H7 (cell line): ENCODE data around the gene MYF6. TPM values are rescaled to one million over a fixed set of nuclear protein-coding genes. Genes with fewer than 3 reads are reported as not detected.

Experiments
- DNase-seq: peaks from one replicate; pipeline ENCODE4 v3.0.0; 2012
- H3K27me3 ChIP-seq: 2 replicates; pipeline ENCODE4 v1.6.0; 2011; ENCODE audit warnings: mild to moderate bottlenecking, low read length; ENCODE audit not compliant: control insufficient read depth, insufficient read depth
- H3K36me3 ChIP-seq: replicated peaks from 2 replicates; pipeline ENCODE4 v1.5.1; 2011; ENCODE audit warnings: low read length; ENCODE audit not compliant: control insufficient read depth, insufficient read depth
- H3K4me3 ChIP-seq: 2 replicates; pipeline ENCODE4 v1.5.1; 2011; ENCODE audit warnings: low read depth, mild to moderate bottlenecking, control low read depth, low read length, moderate library complexity; ENCODE audit not compliant: insufficient read depth
- total RNA-seq: library from RNA; depleted of rRNA; stranded (reverse); fragments of >200 nt; shearing (Covaris generic); gene quantifications from 2 replicates; pipeline ENCODE4 v1.2.3, GENCODE V29; 2014

MYF6 gene
- total RNA-seq, 1 experiment from 2014 or later, result not detected

DNA sequence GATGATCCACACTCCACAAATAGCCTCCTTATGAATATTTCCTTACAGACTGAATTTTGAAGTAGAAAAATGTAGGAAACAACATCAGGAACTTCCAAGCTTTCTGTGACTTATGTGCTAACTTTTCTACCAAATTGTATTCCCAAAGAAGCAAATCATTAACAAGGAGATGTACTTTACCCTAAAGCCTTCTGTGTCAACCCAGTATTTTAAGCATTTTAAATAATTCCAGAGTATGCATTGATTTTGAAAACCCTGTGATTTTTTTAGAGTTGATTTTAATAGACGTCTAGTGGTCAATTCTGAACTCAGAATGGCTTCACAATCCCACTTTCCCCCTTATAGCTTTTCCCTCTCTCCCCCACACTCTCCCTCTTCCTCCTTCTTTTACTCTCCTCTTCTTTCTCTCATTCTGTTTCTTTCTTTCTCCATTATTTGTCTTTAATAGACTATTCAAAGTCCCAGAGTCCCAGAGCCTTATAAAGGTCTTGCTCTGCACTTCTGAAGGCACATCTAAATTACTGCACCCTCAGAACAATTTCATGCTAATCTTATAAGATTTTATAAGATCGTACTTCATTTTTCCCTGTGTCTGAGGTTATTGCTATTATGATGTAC, 10.1 kb upstream of the MYF6 start:
- no peak for DNase-seq
- Histone ChIP-seq H3K4me3 (no peak overlapping the region), H3K36me3 (no peaks in the 10 kb centered on the region), H3K27me3 (no peaks in the 10 kb centered on the region; the same call in 1 of the 2 replicates)

DNA sequence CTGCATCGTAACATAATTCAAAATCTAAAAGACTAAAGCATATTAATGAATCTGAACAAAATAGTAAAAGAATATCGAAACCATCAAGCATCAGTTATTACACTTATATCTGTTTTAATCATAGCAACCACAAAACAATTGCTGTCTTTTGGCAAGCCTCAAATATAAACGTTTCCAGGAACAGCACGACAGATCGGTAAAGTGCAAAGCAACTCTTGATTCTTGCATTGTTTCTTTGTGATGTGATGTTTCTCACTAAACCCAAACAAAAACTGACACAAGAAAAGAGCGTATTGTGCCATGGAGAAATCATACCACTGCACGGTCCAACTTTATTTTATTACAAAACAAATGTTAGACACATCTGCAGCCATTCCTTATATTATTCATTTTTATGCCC, 9.2 kb upstream of the MYF6 start:
- DNase-seq, result no peak
- H3K4me3 ChIP-seq, result no peak overlapping the region
- no peaks in the 10 kb centered on the region for H3K36me3 ChIP-seq
- no peaks in the 10 kb centered on the region; the same call in 1 of the 2 replicates for H3K27me3 ChIP-seq

DNA sequence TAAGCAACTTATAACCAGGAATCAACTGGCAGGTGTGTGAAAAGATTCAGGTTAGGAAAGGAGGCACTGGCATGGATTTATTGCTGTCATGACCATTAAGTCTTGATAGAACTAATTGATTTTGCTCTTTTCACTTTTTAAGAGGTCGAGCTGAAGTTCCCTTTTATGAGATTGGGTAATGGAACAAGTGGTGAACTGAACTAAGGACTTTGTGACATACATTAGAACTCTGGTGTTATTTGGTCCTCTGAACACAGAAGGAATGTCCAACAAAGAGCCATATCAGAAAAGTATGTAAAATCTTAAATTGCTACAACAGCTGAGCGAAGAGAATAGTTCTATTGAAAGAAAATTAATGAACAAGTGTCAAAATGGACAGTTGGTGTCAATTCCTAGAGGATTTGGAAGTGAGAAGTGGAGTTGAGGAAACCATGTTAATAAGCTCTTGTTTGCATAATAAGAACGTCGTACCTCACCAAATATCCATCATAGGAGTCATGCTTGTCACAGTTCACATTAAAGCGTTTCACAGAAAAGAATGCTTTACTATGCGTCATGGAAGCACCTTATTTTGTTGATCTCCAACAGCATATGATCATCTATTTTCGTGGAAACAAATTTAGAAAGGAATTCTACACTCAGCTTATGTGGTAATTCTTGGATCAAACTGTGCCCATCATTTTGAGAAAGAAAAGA, 8.4 kb upstream of the MYF6 start:
- Histone ChIP-seq H3K27me3 (peaks cover 7% of the 10 kb centered on the region; the same call in 1 of the 2 replicates), H3K36me3 (no peaks in the 10 kb centered on the region), H3K4me3 (no peak overlapping the region)
- DNase-seq, result no peak

DNA sequence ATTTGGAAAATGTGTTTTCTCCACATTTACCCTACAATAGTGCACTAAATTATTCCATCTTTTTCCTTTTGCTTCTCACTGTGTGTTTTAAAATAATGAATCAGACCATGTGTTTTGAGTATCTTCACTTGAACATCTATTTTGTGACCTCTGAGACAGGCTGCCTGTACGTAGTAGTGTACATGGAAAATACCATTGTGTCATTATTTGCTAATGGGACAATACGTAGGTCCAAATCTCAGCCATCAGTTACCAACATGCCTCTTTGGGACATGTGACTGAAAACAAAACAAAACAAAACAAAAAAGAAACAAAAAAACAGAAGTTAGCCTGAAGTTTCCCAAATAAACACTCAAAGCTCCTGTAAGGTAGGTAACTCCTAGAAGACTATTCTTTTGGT, 7.1 kb upstream of the MYF6 start:
- DNase-seq, result no peak
- H3K4me3 ChIP-seq, result no peak overlapping the region
- H3K27me3 ChIP-seq, result peaks cover 15% of the 10 kb centered on the region
- no peaks in the 10 kb centered on the region for H3K36me3 ChIP-seq

DNA sequence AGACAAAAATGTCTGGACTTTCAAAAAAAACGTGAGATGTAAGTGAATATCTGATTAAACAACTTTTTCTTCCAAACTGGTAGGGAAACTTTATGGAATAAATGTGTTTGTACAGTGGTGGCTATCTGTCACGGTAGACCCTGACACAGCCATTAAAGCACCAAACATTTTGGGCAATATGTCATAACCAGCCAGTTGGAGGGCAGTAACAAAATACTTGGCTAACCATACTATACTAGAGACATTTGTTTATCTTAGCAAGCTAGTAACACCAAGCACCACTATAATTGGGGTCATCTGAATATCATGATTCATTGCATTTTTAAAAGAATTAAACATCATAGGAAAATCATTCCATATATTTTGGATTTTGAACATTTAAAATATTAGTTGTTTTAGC, 6.0 kb upstream of the MYF6 start:
- Histone ChIP-seq H3K27me3 (peaks cover 25% of the 10 kb centered on the region), H3K36me3 (no peaks in the 10 kb centered on the region), H3K4me3 (no peak overlapping the region)
- DNase-seq, result no peak

DNA sequence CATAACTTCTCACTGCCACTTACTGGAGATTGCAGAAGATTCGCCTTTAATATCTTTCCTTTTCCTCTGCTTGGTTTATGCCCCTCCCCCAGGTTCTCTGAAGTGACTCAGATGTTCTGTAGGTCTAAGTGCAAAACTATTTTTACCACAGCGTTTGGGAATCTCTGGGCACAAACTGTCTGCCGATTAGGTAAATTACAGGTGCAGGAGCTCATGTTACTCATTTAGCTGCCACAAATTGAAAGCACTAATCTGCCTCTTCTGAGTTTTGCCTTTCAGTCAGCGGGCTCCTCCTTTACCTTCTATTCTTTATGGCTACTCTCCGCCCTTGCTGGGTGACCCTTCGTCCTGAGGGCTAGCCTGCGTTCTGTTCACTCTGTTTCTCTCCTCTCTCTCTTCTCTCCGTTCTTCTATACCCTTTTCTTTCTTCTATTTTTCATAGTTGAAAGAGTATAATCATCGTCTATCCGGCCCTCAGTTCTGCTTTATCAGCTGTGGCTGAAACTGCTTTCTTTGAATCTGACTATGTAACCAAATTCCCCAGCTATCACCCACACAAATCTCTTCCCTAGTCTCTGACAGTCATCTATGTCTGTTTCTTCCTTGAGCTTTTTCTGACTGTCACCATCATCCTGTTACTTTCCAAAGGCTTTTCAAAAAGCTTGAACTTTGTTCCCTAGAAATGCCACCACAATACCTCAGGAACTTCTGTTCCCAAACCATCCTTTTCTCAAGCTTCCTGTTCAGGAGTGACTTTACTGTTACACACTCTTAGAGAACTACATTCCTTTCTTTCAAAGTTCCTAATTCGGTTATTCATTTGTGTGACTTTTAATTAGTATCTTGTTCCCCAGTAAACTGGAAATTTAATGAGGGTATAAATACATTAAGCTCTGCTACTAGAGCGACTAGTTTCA, 4.3 kb upstream of the MYF6 start:
- Histone ChIP-seq H3K4me3 (no peak overlapping the region), H3K27me3 (peaks cover 43% of the 10 kb centered on the region), H3K36me3 (no peaks in the 10 kb centered on the region)
- DNase-seq, result no peak

DNA sequence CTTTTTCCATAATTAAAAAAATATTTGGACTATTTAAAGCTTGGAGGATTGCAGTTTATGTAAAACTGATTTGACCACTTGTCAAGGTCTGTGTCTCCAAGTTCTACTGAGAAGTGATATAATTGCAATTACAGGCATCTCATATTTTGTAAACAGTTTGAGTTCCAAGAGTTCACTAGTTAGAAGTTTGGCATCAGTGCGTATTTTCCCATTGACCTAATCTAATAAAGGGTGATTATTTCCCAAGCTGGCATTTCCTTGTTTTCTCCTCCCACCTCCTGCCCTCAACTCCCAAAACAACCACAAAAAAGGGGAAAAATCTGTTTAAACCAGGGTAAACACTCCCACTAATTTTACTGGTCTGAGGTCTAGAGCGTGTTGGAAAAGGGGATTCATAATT, 3.0 kb upstream of the MYF6 start:
- no peak for DNase-seq
- no peaks in the 10 kb centered on the region for H3K36me3 ChIP-seq
- H3K4me3 ChIP-seq, result no peak overlapping the region
- H3K27me3 ChIP-seq, result peaks cover 56% of the 10 kb centered on the region

DNA sequence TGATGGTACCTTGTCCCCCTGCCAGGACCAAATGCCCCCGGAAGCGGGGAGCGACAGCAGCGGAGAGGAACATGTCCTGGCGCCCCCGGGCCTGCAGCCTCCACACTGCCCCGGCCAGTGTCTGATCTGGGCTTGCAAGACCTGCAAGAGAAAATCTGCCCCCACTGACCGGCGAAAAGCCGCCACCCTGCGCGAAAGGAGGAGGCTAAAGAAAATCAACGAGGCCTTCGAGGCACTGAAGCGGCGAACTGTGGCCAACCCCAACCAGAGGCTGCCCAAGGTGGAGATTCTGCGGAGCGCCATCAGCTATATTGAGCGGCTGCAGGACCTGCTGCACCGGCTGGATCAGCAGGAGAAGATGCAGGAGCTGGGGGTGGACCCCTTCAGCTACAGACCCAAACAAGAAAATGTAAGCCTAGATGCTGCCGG, 410 bp downstream of the MYF6 start:
- Histone ChIP-seq H3K4me3 (peak overlapping the region; percentile 32; the same call in 1 of the 2 replicates), H3K36me3 (no peaks in the 10 kb centered on the region), H3K27me3 (peaks cover 86% of the 10 kb centered on the region)
- no peak for DNase-seq

DNA sequence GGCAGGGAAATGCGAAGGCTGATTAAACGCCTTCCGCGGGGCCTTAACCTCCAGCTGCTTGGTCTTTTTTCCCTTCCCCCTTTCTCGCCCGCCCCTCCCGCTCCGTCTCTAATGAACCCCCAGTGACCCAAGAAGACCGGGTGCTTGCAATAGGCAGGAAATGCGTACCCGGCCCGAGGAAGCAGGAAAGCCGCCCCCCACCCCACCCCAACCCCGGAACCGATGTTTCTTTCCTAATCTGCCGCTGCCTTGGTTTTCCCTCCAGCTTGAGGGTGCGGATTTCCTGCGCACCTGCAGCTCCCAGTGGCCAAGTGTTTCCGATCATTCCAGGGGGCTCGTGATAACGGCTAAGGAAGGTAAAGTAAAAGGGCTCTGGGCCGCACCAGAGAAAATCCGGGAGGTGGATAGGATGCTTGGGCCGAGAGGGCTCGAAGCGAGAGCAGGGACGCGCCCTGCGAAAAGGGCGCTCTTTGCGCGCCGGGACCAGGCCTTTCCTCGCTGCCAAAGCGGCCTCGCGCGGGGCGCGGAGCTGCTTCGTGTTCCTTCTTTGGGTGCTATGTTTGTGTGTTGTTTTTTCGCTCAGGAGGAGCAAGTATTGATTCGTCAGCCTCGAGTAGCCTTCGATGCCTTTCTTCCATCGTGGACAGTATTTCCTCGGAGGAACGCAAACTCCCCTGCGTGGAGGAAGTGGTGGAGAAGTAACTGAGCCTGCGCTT, 983 bp downstream of the MYF6 start:
- Histone ChIP-seq H3K27me3 (peaks cover 91% of the 10 kb centered on the region), H3K36me3 (no peaks in the 10 kb centered on the region), H3K4me3 (peak overlapping the region; percentile 32)
- DNase-seq, result peak; percentile 70

DNA sequence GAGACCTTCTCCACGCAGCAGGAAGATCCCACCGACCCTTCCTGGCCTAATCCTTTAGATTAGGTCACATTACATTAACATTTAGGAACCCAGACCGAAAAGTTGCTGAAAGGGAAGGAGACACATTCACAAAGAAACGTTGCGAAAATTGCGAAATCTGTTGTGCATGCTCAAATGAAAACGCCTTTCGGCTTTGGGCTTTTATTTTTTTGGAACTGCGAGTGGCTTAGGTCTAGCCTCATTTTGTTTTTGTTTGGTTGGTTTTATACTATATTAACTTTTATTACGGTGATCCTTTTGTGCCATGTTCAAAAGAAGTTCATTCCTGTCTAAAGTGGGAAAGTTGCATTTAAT, 1.5 kb downstream of the MYF6 start:
- no peak for DNase-seq
- Histone ChIP-seq H3K36me3 (no peaks in the 10 kb centered on the region), H3K4me3 (no peak overlapping the region), H3K27me3 (peaks cover 90% of the 10 kb centered on the region)

DNA sequence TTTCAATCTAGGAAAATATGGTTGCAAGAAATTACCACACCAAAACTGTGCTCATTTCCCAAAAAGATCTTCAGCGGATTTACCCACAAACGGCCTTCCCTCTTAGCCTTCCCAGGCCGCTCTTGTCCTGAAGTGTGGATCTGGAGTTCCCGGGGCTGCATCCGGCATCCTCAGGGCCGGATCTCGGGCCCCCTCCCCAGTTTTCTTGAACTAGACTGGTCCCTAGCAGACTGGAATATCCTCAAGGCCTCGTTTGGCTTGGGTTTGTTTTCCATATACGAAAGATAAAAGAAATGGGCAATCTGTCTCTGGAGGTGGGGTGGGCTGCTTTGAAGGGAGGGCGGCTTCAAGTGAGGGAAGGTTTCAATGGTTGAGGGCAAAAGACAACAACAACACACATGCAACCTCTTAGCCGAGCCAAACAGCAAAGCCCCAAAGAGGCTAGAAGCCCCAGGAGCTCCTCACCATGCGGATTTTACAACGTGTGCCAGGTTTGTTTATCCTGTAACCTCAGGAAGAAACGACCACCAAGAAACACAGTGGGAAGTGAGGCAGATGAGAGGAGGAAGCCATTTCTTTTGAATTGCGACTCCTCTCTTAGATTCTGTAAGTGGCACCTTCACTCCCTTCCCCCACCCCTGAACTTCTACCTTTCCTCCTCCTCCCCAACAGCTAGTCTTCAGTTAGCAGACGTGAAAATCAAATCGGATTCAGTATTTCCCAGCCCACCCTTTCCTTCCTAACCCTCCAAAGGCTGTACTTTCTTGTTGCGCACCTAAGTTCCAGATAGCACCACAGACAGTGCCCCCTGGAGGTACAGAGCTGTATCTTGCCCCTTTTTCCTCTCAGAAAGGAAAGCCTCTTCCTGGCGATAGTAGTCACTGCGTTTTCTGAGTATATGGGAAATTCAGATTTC, 2.6 kb downstream of the MYF6 start:
- peak; percentile 38 for DNase-seq
- Histone ChIP-seq H3K27me3 (peaks cover 90% of the 10 kb centered on the region), H3K4me3 (peak overlapping the region; percentile 29; the same call in 1 of the 2 replicates), H3K36me3 (no peaks in the 10 kb centered on the region)

DNA sequence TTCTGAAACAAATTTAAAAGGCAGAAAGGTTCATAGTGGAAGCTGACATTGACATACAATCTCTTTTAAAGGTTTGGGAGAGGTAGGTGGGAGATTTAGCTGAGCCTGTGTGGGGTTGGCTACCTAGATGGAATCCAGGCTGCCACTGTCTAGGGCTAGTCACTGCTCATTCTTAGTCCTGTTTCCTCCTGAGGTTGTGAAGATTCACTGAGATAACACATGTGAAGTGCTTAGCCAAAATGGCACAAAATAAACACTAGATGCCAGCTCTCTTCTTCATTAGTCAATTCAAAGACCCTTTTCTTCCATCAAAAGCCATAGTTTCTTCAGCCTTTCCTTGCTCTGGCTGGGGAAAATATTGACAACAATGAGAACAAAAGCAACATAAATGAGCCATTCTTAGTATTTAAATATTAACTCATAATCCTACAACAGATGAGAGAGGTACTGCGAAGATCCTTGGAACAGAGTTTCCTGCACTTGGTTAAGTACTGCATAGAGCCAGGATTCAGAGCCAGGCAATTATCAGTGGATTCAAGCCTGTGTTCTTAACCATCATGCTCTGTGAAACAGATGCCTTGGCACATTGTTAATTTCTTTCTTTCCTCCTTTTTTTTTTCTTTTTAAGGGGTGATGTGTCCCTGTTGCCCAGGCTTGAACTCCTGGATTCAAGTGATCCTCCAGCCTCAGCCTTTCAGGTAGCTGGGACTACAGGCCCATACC, 3.5 kb downstream of the MYF6 start:
- no peak overlapping the region for H3K4me3 ChIP-seq

DNA sequence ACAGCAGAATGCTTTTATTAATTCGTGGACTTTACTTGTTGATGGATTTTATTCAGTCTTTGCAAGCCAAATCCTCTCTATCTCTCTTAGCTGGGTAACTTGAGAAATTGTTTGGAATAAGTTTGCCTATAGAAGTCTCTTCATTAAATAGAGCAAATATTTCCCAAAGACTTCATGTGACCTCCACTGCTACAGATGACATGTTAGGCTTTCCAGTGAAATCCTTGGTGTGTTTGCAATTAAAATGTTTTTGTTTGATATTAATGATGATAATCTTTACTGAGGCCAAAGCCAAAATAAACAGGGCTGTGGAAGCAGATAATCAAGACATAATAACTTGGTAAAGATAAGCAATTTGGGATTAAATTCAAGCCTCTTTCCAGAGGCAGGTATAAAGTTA, 4.4 kb downstream of the MYF6 start:
- no peak overlapping the region for H3K4me3 ChIP-seq
- peaks cover 88% of the 10 kb centered on the region for H3K27me3 ChIP-seq
- DNase-seq, result no peak
- no peaks in the 10 kb centered on the region for H3K36me3 ChIP-seq

More for the DNA sequence above, 3.5 kb downstream of the MYF6 start:
- Histone ChIP-seq H3K27me3 (peaks cover 89% of the 10 kb centered on the region), H3K36me3 (no peaks in the 10 kb centered on the region)
- no peak for DNase-seq
